ENCODE measurements around the gene RNU2-63P. TPM values are rescaled to one million over a fixed set of nuclear protein-coding genes. Genes with fewer than 3 reads are reported as not detected.
A peak's percentile ranks its signal among the peaks of the same experiment; 100 is the strongest.

RNU2-63P gene
- total RNA-seq, result 10 to 100 TPM; 35.8 to 42.7 TPM
- not detected for polyA plus RNA-seq

DNA sequence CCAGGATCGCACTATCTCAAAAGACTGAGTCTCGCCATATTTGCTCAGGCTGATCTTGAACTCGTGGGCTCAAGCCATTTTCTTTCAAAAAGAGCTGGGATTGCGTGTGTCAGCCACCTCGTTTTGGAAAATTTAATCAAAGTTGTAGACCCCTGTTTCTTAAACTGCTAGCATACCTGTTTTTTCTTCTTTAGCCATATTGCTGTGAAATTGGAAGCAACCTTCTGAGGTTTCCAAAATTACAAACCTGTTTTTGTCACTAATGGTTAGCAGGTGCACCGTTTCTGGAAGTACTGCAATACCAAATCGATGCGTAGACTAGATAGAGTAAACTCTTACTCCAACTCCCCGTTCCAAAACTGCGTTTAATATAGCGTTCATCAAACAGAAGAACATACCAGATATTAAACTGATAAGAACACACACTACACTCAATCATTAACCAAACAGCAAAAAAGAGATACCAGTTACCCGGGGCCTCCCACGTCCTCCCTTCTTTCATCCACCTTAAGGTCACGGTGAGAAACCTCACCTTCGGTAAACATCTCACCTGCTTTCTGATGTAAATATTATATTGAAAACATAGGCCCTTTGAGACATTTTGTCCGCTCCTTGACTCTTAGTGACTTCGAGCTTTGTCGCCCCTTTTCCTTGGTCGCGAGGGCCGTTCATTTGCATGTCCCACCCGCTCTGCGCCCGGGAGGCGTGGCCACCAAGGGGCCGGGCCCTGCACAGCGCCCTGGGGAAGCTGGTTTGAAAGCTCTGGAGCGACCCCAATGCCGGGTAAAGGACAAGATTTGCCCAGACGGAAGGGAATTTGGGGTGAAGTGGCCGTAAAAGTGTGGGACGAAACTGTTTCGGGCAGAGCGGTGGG is at the start of gene RNU2-63P:
Gene RNU2-63P (minus strand): TSS at position 462 of the 874 bp plus-strand sequence.
- no peaks in the 10 kb centered on the region for H3K9me3 Mint-ChIP-seq
- ChIA-PET POLR2A (interaction anchor here (0.8 to 1.4 kb wide), 2 partner anchors 24 to 38 kb away, joined by 3 to 5 read pairs; no protein-coding TSS in a partner anchor), CTCF (interaction anchor here (1.0 to 2.7 kb wide), 5 partner anchors 9 to 44 kb away, joined by 3 to 10 read pairs (median 5); no protein-coding TSS in a partner anchor)
- H3K4me1 ChIP-seq (ENCODE audit: insufficient read depth, low read length), result peaks cover 7% of the 10 kb centered on the region
- H3K27me3 Mint-ChIP-seq, result peaks cover 0 to 2% of the 10 kb centered on the region in 2 donors
- peak within 1 kb of the TSS; percentile 96 to 100 (median 100) for H3K27ac Mint-ChIP-seq
- no peaks in the 10 kb centered on the region for H3K27me3 ChIP-seq (ENCODE audit: insufficient read depth, low read length, poor library complexity, severe bottlenecking)
- peaks cover 18 to 34% (median 32%) of the 10 kb centered on the region in 3 donors for H3K4me1 Mint-ChIP-seq
- peak within 1 kb of the TSS; percentile 89 to 100 (median 99) for H3K4me3 Mint-ChIP-seq
- H3K27ac ChIP-seq (ENCODE audit: low read depth, low read length), result peak within 1 kb of the TSS; percentile 95
- peak within 1 kb of the TSS; percentile 81 for H3K4me3 ChIP-seq (ENCODE audit: low read length)
- DNase-seq, result peak; percentile 65 to 87 (median 81)
- H3K9me3 ChIP-seq (ENCODE audit: low read length), result no peaks in the 10 kb centered on the region
- H3K36me3 Mint-ChIP-seq, result peaks cover 0 to 10% (median 0%) of the 10 kb centered on the region in 3 donors
- H3K36me3 ChIP-seq (ENCODE audit: insufficient read depth, low read length), result no peaks in the 10 kb centered on the region

DNA sequence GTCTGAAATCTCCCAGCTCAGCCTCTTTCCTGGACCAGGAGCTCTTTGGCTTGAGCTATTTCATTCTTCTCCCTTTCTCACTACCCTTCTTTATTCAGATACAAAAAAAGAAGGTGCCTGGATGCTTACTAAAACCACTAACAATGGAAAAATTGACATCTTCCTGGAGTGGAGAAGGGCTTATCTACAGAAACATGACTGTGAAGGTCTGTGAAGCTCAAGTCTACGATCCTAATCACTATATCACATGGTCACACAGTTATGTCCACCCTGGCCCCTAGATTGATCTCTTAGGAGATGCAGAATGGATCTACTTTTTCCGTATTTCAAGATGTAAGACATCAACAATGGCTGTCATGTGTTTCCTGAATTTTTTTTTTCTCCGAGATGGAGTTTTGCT is 44.9 kb upstream of the RNU2-63P start:
- no peak overlapping the region for H3K27ac ChIP-seq (ENCODE audit: low read depth, low read length)
- no peak overlapping the region for H3K4me3 ChIP-seq (ENCODE audit: low read length)
- Mint-ChIP-seq H3K27me3 (no peaks in the 10 kb centered on the region), H3K9me3 (no peaks in the 10 kb centered on the region), H3K4me1 (peaks cover under 1 to 2% (median 1%) of the 10 kb centered on the region in 3 donors), H3K27ac (peak overlapping the region in 1 of 8 donors; percentile 43), H3K4me3 (no peak overlapping the region), H3K36me3 (no peaks in the 10 kb centered on the region)
- H3K27me3 ChIP-seq (ENCODE audit: insufficient read depth, low read length, poor library complexity, severe bottlenecking), result no peaks in the 10 kb centered on the region
- H3K4me1 ChIP-seq (ENCODE audit: insufficient read depth, low read length), result peaks cover 2% of the 10 kb centered on the region
- no peaks in the 10 kb centered on the region for H3K36me3 ChIP-seq (ENCODE audit: insufficient read depth, low read length)
- POLR2A ChIA-PET, result no interaction called here
- no peaks in the 10 kb centered on the region for H3K9me3 ChIP-seq (ENCODE audit: low read length)
- CTCF ChIA-PET, result interaction anchor here (0.8 to 3.4 kb wide), 11 partner anchors 8 to 139 kb away, joined by 3 to 34 read pairs (median 4); partner anchors contain the start of genes RNU2-63P and THNSL2
- no peak for DNase-seq

DNA sequence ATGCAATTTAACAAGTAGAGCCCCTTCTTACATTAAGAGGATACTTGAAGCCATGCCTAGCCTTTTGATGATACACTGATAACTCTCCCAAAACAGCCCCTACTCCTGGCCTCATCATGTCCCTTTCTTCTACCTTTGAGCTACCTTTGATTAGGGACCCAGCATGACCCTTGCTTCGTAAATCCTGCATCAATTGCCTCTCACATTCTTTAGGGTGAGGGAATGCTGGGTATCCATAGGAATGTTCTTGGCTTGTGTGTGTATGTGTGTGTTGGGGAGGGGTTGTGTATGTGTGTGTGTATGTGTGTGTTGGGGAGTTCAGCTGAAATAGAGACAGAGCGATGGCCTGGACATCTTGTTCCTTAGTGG is 44.5 kb upstream of the RNU2-63P start:
- H3K4me3 ChIP-seq (ENCODE audit: low read length), result no peak overlapping the region
- Mint-ChIP-seq H3K4me1 (peaks cover 5 to 6% (median 5%) of the 10 kb centered on the region in 3 donors), H3K27ac (peak overlapping the region in 3 of 8 donors; percentile 19 to 56 (median 43)), H3K36me3 (no peaks in the 10 kb centered on the region), H3K9me3 (no peaks in the 10 kb centered on the region), H3K27me3 (no peaks in the 10 kb centered on the region), H3K4me3 (no peak overlapping the region)
- H3K27ac ChIP-seq (ENCODE audit: low read depth, low read length), result no peak overlapping the region
- CTCF ChIA-PET, result interaction anchor here (0.7 to 3.4 kb wide), 21 partner anchors 8 to 139 kb away, joined by 3 to 34 read pairs (median 4); partner anchors contain the start of genes RNU2-63P and THNSL2
- no peaks in the 10 kb centered on the region for H3K36me3 ChIP-seq (ENCODE audit: insufficient read depth, low read length)
- no peaks in the 10 kb centered on the region for H3K27me3 ChIP-seq (ENCODE audit: insufficient read depth, low read length, poor library complexity, severe bottlenecking)
- POLR2A ChIA-PET, result no interaction called here
- no peaks in the 10 kb centered on the region for H3K9me3 ChIP-seq (ENCODE audit: low read length)
- peaks cover 6% of the 10 kb centered on the region for H3K4me1 ChIP-seq (ENCODE audit: insufficient read depth, low read length)
- no peak for DNase-seq

DNA sequence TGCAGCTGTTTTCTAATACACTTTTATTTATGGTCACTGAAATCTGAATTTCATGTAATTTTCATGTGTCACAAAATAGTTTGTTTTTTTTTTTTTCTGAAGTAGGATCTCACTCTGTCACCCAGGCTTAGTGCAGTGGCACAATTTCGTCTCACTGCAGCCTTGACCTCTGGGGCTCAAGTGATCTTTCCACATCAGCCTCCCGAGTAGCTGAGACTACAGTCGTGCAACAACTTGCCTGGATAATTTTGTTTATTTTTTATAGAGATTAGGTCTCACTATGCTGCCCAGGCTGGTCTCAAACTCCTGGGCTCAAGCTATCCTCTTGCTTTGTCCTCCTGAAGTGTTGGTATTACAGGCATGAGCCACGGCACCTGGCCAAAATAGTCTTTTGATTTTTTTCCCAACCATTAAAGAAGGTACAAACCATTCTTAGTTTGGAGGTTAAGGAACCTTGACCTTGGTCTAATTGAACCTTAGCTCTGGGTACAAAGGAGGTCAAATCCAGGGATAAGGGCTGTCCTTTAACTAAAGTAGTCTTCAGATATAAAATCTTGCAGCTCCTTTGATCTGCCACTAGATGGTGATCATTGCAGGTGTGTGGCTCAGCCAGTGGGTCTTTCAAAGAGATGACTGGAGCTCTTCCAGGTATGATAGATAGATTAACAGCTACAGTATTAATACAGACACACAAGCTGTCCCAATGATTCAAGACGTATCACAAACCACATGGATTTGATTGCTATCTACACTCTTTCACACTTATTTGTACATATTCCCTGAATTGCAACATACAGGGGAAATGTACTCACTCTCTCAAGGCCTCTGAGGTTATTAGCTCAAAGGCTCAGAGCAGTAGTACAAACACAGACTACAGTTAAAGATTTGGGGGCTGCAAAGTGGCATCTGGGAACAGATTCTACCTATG is 43.9 kb upstream of the RNU2-63P start:
- POLR2A ChIA-PET, result no interaction called here
- peak in 3 of 5 donors; percentile 40 to 57 (median 49) for DNase-seq

DNA sequence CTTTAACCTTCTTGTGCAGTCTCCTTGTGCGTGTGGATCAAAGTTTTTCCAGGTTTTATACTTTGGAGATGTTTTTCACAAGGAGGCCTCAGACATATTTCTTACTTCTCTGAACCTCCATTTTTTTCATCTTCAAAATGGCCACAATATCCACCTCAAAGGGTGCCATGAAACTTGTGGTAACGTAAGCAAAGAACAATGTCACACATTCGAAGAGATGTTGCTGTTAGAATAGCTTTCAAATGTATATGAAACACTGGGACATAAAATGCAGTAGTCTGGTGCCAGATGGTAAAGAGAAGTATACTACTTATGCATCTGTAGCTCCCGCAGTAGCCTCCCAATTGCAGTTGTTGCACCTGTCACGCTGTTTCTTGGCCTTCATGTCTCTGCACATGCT is 41.8 kb upstream of the RNU2-63P start:
- Mint-ChIP-seq H3K27ac (peak overlapping the region in 1 of 8 donors; percentile 95), H3K4me1 (peaks cover 27 to 30% (median 28%) of the 10 kb centered on the region in 3 donors), H3K9me3 (no peaks in the 10 kb centered on the region), H3K27me3 (peaks cover 0 to 2% of the 10 kb centered on the region in 2 donors), H3K36me3 (peaks cover 0 to 7% (median 0%) of the 10 kb centered on the region in 3 donors), H3K4me3 (peak overlapping the region in 1 of 7 donors; percentile 55)
- Histone ChIP-seq H3K9me3 (ENCODE audit: low read length) (no peaks in the 10 kb centered on the region), H3K4me1 (ENCODE audit: insufficient read depth, low read length) (peaks cover 24% of the 10 kb centered on the region), H3K27ac (ENCODE audit: low read depth, low read length) (peak overlapping the region; percentile 7), H3K27me3 (ENCODE audit: insufficient read depth, low read length, poor library complexity, severe bottlenecking) (no peaks in the 10 kb centered on the region), H3K36me3 (ENCODE audit: insufficient read depth, low read length) (no peaks in the 10 kb centered on the region), H3K4me3 (ENCODE audit: low read length) (no peak overlapping the region)
- ChIA-PET CTCF (no interaction called here), POLR2A (no interaction called here)
- DNase-seq, result peak in 1 of 5 donors; percentile 26

More for the DNA sequence above, 43.9 kb upstream of the RNU2-63P start:
- H3K36me3 Mint-ChIP-seq, result peaks cover 0 to 1% (median 0%) of the 10 kb centered on the region in 3 donors
- peaks cover 7 to 9% (median 8%) of the 10 kb centered on the region in 3 donors for H3K4me1 Mint-ChIP-seq
- CTCF ChIA-PET, result interaction anchor here (0.7 to 3.4 kb wide), 26 partner anchors 9 to 611 kb away, joined by 3 to 34 read pairs (median 4); partner anchors contain the start of genes RNU2-63P and THNSL2
- peak overlapping the region in 1 of 8 donors; percentile 43 for H3K27ac Mint-ChIP-seq
- H3K27ac ChIP-seq (ENCODE audit: low read depth, low read length), result no peak overlapping the region
- peaks cover 6% of the 10 kb centered on the region for H3K4me1 ChIP-seq (ENCODE audit: insufficient read depth, low read length)
- H3K36me3 ChIP-seq (ENCODE audit: insufficient read depth, low read length), result no peaks in the 10 kb centered on the region
- no peaks in the 10 kb centered on the region for H3K9me3 ChIP-seq (ENCODE audit: low read length)
- no peak overlapping the region for H3K4me3 ChIP-seq (ENCODE audit: low read length)
- H3K9me3 Mint-ChIP-seq, result no peaks in the 10 kb centered on the region
- no peaks in the 10 kb centered on the region for H3K27me3 Mint-ChIP-seq
- H3K27me3 ChIP-seq (ENCODE audit: insufficient read depth, low read length, poor library complexity, severe bottlenecking), result no peaks in the 10 kb centered on the region
- no peak overlapping the region for H3K4me3 Mint-ChIP-seq

DNA sequence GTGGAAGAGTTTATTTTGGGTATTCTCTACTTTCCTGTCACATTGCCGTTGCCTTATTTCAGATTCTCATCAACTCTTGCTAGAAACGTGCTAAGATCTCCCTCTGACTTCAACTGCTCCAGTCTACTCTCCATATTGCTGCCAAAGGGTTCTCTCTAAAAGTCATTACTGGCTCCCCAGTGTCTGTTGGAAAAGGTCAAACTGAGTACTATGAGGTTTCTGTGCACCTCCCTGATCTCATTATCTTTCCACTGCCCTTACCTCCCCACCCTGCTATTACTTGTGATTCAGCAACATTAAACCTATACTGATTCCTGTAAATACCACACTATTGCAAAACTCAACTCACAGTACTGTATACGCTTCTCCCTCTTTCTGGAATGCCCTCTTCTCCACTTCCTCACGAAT is 41.1 kb upstream of the RNU2-63P start:
- H3K27ac ChIP-seq (ENCODE audit: low read depth, low read length), result no peak overlapping the region
- CTCF ChIA-PET, result no interaction called here
- Mint-ChIP-seq H3K9me3 (no peaks in the 10 kb centered on the region), H3K4me3 (peak overlapping the region in 1 of 7 donors; percentile 99), H3K36me3 (peaks cover 0 to 9% (median 2%) of the 10 kb centered on the region in 3 donors), H3K4me1 (peaks cover 31 to 37% (median 36%) of the 10 kb centered on the region in 3 donors), H3K27ac (peak overlapping the region in 3 of 8 donors; percentile 20 to 95 (median 31)), H3K27me3 (peaks cover 0 to 2% of the 10 kb centered on the region in 2 donors)
- H3K27me3 ChIP-seq (ENCODE audit: insufficient read depth, low read length, poor library complexity, severe bottlenecking), result no peaks in the 10 kb centered on the region
- no peak overlapping the region for H3K4me3 ChIP-seq (ENCODE audit: low read length)
- peaks cover 28% of the 10 kb centered on the region for H3K4me1 ChIP-seq (ENCODE audit: insufficient read depth, low read length)
- POLR2A ChIA-PET, result no interaction called here
- DNase-seq, result no peak
- H3K36me3 ChIP-seq (ENCODE audit: insufficient read depth, low read length), result no peaks in the 10 kb centered on the region
- no peaks in the 10 kb centered on the region for H3K9me3 ChIP-seq (ENCODE audit: low read length)

DNA sequence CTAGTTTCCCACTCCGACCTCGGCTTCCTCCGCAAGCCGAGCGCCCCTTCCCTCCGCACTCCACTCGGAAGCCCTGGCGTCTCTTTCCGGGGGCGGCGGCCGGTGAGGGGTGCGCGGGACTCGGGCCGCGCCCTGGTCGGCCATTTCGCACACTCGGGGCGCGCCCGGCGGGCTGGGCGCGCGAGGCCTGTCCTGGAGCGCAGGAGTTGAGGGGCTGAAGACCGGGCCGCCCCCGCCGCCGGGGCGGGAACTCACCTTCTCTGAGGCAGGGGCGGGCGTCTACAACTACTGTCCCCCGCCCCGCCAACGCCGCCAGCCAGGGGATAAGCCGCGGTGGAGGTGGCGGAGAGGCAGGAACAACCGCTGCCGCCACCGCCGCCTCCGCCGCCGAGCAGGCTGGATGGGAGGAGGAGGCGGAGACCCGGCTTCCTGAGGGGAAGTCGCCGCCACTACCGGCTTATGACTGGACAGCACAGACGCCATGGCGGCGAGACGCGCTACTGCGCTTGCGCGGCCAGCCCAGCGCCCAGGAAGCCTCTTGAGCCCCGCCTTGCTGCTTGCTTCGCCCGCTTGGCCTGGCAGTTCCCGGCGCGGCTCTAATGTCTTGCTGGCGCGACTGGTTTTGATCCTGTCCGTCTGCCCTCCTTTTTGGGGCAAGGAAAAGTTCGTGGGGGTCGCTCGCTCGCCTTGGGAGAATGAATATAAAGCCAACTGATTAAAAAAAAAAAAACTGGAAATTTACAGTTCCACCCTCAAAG is 39.2 kb upstream of the RNU2-63P start, which contains the start of gene KRCC1:
Gene KRCC1 (minus strand): TSS at position 413 of the 758 bp plus-strand sequence. CDS start 27,220 bp downstream, outside the sequence.
- Mint-ChIP-seq H3K27me3 (peaks cover 0 to 2% of the 10 kb centered on the region in 2 donors), H3K27ac (peak within 1 kb of the TSS; percentile 92 to 100 (median 98)), H3K4me3 (peak within 1 kb of the TSS; percentile 88 to 99 (median 96)), H3K36me3 (peaks cover 0 to 12% (median 3%) of the 10 kb centered on the region in 3 donors), H3K9me3 (no peaks in the 10 kb centered on the region), H3K4me1 (peaks cover 34 to 47% (median 46%) of the 10 kb centered on the region in 3 donors)
- Histone ChIP-seq H3K4me1 (ENCODE audit: insufficient read depth, low read length) (peaks cover 28% of the 10 kb centered on the region), H3K4me3 (ENCODE audit: low read length) (peak within 1 kb of the TSS; percentile 65), H3K27ac (ENCODE audit: low read depth, low read length) (peak within 1 kb of the TSS; percentile 78), H3K36me3 (ENCODE audit: insufficient read depth, low read length) (no peaks in the 10 kb centered on the region), H3K27me3 (ENCODE audit: insufficient read depth, low read length, poor library complexity, severe bottlenecking) (no peaks in the 10 kb centered on the region), H3K9me3 (ENCODE audit: low read length) (no peaks in the 10 kb centered on the region)
- ChIA-PET CTCF (interaction anchor here (1.0 to 1.4 kb wide), 2 partner anchors 16 to 38 kb away, joined by 3 to 5 read pairs; no protein-coding TSS in a partner anchor), POLR2A (interaction anchor here (1.3 to 1.5 kb wide), 2 partner anchors 10 to 39 kb away, joined by 5 to 7 read pairs; partner anchors contain the start of gene RNU2-63P)
- peak; percentile 92 to 97 (median 94) for DNase-seq
